ENCODE data around the gene MARCHF9.
A peak's percentile ranks its signal among the peaks of the same experiment; 100 is the strongest.
"Not testable (repeated sequence)": the region's sequence is repeated elsewhere in the genome, so short reads cannot be mapped to it uniquely, and the experiment has no call there.

MARCHF9 gene

GRCh38 chr12:57772429-57773322, 17.8 kb downstream of the MARCHF9 start, which contains the start of gene EEF1AKMT3:
EEF1AKMT3 (plus strand) TSS chr12:57772614; CDS start chr12:57772725, 111 bp downstream.
- peak; percentile 65 for DNase-seq

- not testable (repeated sequence) for DNase-seq
These were observed 19.7 kb downstream of the MARCHF9 start for GRCh38 chr12:57774634-57775033.

DNA sequence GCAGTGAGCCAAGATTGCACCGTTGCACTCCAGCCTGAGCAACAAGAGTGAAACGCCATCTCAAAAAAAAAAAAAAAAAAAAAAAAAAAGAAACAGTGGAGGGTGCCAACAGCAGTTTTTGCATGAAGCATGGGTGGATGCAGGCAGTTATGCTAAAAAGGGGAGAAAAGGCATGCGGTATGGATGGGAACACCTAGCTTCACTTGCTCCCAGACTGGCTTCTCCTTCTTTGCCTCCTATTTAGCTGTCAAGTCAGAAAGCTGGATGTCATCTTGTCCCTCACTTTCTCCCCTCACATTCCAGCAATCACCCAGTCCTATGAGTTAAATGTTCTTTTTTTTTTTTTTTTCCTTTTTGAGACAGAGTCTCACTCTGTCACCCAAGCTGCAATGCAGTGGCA, 20.1 kb downstream of the MARCHF9 start:
- no peak for DNase-seq

DNA sequence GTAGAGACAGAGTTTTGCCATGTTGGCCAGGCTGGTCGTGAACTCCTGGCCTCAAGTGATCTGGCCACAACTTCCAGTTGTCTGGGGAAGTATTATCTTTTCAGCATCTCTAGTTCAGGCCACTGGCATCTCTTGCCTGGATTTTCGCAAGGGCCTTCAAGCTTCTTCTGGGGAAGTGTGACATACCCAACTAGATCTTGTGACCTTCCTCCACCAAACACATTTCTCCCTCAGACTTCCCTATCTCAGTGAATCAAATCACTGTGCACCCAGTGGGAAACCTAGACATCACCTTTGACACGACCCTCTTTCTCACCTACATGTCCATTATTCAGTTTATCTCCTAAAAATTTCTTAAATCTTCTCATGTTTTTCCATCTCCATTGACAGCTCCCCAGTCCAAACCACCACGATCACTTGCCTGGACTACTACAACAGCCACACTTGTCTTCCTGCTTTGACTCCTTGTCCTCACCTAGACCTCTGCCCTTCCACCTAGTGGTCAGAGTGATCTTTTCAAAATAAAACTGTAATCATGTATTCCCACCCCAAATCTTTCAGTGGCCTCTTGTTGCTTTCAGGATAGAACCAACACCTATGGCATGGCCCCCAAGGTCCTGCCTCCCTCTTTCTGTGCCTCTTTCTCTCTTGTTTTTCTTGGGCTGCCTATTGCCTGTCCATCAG, 20.8 kb downstream of the MARCHF9 start:
- peak; percentile 35 for DNase-seq

- DNase-seq, result no peak
These were observed 21.3 kb downstream of the MARCHF9 start for GRCh38 chr12:57776247-57776587.

DNA sequence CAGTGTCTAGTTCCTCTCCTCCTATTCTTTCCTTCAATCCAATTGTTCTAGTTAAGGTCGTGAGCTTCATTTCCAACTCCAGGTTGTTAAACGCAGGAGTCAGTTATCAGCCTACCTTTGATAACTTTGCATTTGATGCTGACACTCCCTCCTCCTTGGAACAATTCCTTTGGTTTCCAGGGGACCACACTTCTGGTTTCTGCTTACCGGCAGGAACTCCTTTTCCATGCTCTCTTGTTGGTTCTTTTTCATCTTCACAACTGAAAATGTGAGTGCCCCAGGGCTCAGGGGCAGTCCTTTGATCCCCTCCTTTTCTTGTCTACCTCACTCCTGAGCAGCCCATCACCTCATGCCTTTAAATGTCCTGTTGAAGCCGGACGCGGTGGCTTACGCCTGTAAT, 22.5 kb downstream of the MARCHF9 start:
- no peak for DNase-seq

- no peak for DNase-seq
These were observed 23.0 kb downstream of the MARCHF9 start for GRCh38 chr12:57777911-57778310.

GRCh38 chr12:57779736-57780135, 24.8 kb downstream of the MARCHF9 start:
- no peak for DNase-seq

DNA sequence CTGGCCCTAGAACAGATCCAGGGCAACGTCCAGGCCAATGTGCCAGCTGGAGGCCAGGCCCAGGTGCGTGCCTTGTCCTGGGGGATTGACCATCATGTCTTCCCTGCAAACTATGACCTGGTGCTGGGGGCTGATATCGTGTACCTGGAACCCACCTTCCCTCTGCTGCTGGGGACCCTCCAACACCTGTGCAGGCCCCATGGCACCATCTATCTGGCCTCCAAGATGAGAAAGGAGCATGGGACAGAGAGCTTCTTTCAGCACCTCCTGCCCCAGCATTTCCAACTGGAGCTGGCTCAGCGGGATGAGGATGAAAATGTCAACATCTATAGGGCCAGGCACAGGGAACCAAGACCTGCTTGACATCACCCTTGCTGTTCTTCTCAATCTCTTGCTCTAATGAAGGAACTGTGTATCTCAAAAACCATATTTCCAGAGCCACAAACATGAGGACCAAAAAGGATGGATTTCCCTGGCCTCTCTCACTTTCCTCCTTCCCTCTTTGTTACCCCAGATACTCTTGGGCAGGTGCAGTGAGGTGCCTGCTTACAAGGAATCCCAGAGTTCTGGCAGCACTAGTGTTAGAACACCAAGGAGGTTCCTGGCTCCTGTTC, 25.5 kb downstream of the MARCHF9 start:
- DNase-seq, result no peak

GRCh38 chr12:57781244-57781643, 26.3 kb downstream of the MARCHF9 start:
- no peak for DNase-seq

DNA sequence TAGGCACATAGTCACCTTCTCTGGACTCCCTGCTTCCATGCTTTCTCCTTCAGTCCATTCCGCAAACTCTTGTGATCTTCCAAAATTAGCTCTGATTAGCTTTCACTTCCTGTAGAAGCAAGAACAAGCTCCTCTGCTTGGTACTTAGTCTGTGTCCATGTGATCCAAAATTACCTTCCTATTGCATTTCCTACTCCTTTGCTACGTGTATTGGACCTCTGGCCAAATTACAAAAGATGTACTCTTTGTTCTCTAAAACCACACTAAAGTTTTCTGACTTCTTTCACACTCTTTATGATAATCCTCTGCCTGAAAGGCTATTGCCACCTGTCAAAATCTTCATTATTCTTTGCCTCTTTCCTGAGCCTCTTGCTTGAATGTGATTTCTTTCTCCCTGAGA, 26.9 kb downstream of the MARCHF9 start:
- no peak for DNase-seq

DNA sequence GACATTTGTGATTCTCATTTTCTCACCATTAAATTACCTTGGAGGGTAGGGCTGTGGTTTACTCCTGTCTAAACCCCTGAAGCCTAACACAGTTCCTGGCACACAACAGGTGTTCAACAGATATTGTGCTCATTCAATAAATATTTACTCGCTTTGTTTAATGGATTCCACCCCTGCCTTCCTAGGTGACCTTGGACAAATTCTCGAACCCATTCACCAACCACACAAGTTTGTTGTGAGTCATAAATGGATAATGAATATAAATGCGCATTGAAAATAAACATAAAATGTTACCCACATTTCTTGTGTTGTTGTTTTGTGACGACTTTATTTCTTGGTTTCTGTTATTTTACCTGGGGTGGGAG, 27.3 kb downstream of the MARCHF9 start:
- no peak for DNase-seq

DNA sequence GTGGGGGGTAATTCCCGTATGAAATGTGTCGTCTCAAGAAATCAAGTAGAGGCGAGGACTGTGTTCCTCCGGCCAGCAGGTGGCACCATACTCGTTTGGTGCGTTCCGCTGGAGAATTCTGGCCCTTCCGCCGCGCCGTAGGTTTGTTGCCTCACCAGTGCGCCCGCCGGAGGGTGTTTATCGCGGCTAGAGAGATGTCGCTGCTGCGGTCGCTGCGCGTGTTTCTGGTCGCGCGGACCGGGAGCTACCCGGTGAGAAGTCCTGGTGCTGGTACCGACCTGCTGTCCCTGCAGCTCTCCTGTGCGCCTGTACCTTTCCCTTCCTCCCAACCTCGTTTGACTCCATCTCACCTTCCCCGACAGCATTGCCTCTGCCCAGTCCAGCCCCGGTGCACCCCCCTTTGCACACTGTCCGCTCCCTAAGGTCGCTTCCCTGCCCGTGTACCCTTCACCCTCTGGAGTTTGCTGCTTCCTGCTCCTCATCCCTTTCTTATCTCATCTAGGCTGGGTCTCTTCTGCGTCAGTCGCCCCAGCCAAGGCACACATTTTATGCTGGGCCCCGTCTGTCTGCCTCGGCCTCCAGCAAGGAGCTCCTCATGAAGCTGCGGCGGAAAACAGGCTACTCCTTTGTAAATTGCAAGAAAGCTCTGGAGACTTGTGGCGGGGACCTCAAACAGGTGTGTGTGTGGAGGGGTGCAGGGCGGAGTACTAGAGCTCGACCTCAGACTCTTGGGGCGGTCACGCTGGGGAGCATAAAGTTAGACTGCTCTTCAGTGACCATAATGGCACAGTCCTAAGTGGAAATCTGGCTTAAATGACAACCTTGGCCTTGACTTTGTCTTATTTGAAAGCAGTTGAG, 27.9 kb downstream of the MARCHF9 start, which contains the start of gene TSFM:
TSFM (plus strand) TSS at position 180 of the 858 bp plus-strand sequence; CDS start at position 195, 15 bp downstream.
- DNase-seq, result peak; percentile 96

DNA sequence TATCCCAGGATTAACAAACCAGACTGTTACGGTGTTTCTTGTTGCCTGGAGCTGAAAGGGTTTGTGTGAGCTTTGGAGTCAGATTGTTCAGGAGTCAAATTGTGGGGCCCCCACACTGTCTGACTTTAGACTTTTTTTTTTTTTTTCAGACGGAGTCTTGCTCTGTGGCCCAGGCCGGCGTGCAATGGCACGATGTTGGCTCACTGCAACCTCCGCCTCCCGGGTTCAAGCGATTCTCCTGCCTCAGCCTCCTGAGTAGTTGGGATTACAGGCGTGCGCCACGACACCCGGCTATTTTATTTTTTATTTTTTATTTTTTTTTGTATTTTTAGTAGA, 28.5 kb downstream of the MARCHF9 start:
- DNase-seq, result no peak

DNA sequence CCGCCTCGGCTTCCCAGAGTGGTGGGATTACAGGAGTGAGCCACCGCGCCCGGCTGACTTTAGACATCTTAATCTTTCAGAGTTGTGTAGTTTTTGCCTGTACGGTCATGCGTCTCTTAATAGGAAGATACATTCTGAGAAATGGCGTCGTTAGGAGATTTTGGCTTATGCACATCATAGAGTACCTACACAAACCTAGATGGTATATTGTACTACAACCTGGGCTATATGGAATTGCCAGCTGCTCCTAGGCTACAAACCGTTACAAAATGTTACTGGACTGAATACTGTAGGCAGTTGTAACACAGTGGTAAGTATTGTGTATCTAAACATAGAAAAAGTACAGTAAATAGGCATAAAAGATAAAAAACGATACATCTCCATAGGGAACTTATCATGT, 29.0 kb downstream of the MARCHF9 start:
- no peak for DNase-seq

DNA sequence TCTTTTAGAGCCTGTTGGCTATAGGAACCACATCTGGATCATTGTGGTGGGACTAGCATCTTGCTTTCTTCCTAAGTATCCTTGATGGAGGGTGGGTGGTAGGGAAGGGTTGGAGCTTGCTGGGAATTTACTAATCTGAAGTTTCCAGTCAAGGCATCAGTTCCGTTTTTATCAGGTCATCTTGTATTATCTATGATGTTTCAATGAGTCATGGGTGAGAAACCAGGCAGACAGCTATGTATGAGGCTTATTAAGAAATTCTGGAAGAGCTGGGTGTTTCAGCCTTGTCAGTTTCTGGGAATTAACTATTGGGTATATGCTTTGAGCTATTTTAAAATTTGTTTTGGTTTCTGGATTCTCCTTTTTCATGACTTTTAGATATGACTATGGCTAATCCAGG, 39.0 kb downstream of the MARCHF9 start:
- DNase-seq, result no peak

DNA sequence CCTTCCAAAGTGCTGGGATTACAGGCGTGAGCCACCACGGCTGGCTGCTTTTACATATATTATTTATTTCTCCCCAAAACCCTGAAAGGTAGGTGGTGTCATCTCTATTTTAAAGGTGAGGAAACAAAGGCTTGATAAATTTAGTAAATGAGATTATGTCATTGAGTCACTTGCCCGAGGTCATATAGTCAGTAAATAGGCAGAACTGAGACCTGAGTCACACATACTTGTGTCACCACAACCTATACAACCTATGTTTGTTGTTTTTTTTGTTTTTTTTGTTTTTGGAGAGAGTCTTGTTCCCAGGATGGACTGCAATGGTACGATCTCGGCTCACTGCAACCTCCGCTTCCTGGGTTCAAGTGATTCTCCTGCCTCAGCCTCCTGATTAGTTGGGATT, 40.5 kb downstream of the MARCHF9 start:
- DNase-seq, result no peak

DNA sequence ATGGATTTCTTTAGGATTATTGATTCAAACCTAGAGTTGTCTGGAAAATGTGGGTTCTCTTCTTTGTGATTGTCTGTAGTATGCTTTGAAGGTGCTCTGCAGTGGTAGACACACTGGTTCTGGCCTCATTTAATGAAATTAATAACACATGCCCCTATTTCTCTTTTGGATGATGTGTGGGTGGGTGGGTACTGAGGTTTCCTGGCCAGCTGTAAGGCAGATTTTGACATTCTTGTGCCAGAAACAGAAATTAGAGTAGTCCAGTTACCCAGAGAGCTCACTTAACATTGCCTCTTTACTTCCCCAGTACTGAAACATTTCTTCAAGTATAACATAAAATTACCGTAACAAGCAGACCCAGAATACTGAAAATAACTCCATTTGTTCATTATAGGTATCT, 42.1 kb downstream of the MARCHF9 start:
- DNase-seq, result no peak

GRCh38 chr12:57797933-57798332, 43.0 kb downstream of the MARCHF9 start:
- DNase-seq, result no peak

GRCh38 chr12:57800965-57801364, 46.1 kb downstream of the MARCHF9 start:
- DNase-seq, result no peak

- no peak for DNase-seq
These were observed 47.7 kb downstream of the MARCHF9 start for GRCh38 chr12:57802607-57803006.

DNA sequence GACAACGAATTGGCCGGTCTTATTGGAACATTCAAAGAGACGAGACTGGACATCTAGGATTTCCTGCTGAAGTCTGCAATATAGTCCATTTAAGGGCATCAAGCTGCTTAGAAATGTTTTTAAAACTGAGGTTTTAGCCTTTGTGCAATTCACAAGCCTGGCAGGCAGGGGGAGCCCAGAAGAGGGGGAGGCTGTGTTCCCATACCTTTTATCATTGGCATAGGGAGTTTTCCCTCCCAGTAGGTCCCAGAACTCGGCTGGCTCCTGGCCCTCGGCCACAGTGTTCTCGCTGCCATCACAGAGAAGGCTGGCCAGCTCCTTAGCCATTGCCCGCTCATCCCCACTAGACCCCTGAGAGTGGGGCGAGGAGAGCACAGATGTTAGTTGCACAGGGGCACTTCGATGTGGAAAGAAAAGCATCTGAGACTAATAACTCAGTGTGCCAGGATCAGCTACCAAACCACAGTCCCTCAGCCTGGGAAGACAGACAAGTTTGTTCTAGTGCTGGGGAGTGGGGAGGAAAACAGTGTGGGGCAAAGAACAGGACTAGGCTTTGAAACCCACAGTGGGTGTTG, 48.5 kb downstream of the MARCHF9 start:
- peak; percentile 28 for DNase-seq

DNA sequence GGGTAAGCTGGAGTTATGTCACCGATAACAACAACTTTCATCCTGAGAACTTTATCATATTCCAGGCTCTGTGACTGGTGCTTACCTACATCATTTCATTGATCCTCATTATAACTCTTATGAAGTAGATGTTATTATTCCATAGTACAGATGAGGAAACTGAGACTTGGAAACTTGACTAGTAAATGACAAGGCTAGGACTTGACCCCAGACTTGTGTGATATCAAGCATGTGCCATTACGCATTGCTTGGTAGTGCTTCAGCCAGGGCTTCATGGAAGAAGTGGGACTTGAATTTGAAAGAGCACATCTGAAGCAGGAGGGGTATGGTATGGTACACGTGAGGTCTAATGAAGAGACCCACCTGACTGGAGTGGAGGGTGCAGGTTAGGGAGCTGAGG, 51.8 kb downstream of the MARCHF9 start:
- no peak for DNase-seq
